Peyer's patch (tissue), 4 donors: ENCODE results near the gene EPG5. TPM values are rescaled to one million over a fixed set of nuclear protein-coding genes. Genes with fewer than 3 reads are reported as not detected.

Experiments
- DNase-seq, 3 donors: peaks; one replicate each; pipeline ENCODE4 v3.0.0-alpha.2; 2017 to 2019
- H3K27ac ChIP-seq, 4 donors: fragments of 200-600 bp; sonication (generic); one replicate each; pipeline ENCODE4 v1.5.1; 2016 to 2019
- H3K27me3 ChIP-seq, 2 donors: fragments of 200-600 bp; sonication (generic); one replicate each; pipeline ENCODE4 v1.5.1; 2019
- H3K36me3 ChIP-seq, 3 donors: fragments of 200-600 bp; sonication (generic); one replicate each; pipeline ENCODE4 v1.5.1; 2016 to 2019
- H3K4me1 ChIP-seq, 4 donors: fragments of 200-600 bp; sonication (generic); one replicate each; pipeline ENCODE4 v1.5.1; 2016 to 2019
- H3K4me3 ChIP-seq, 4 donors: fragments of 200-600 bp; sonication (generic); 1 replicate in 3 of 4; 2 replicates in 1 of 4; pipeline ENCODE4 v1.5.1; 2016 to 2019; ENCODE audit warnings: mild to moderate bottlenecking in 1 of 4
- H3K9me3 ChIP-seq, 4 donors: fragments of 200-600 bp; sonication (generic); one replicate each; pipeline ENCODE4 v1.5.1; 2016 to 2019; ENCODE audit warnings: mild to moderate bottlenecking in 1 of 4
- CTCF ChIP-seq, 6 experiments: fragments of 450-650 bp in 4 of 6; fragments of 200-600 bp in 2 of 6; sonication (generic) in 1 of 6; IDR thresholded peaks; one replicate each; pipeline ENCODE4 v1.5.1; 2017 to 2019; ENCODE audit warnings: antibody characterized with exemption in 6 of 6, mild to moderate bottlenecking in 3 of 6, moderate library complexity in 1 of 6
- POLR2A ChIP-seq, 2 donors: fragments of 450-650 bp; IDR thresholded peaks; one replicate each; pipeline ENCODE4 v1.5.1; 2017; ENCODE audit warnings: antibody characterized with exemption in 2 of 2, mild to moderate bottlenecking in 2 of 2, moderate library complexity in 2 of 2
- total RNA-seq, 4 donors: library from RNA; depleted of rRNA; stranded (reverse); fragments of >200 nt; gene quantifications; one replicate each; pipeline ENCODE4 v1.1.0, GENCODE V29; 2016

EPG5 gene
- total RNA-seq, 4 donors from 2014 or later = 27.7 to 61.1 (median 33.3) TPM

GRCh38 chr18:45841060-45841764, 125.9 kb downstream of the EPG5 start:
- H3K27me3 ChIP-seq = peaks cover 0 to 11% of the 10 kb centered on the region in 2 donors
- TF ChIP-seq CTCF (IDR thresholded peaks at IDR 0.05) = no peak
- TF ChIP-seq POLR2A (IDR thresholded peaks at IDR 0.05) = no peak

GRCh38 chr18:45839414-45840395, 127.4 kb downstream of the EPG5 start:
- Histone ChIP-seq H3K27ac (no peak overlapping the region), H3K4me3 (no peak overlapping the region), H3K27me3 (peaks cover 0 to 11% of the 10 kb centered on the region in 2 donors), H3K36me3 (no peaks in the 10 kb centered on the region), H3K4me1 (peaks cover 0 to 36% (median 4%) of the 10 kb centered on the region in 4 donors), H3K9me3 (no peaks in the 10 kb centered on the region)
- peak in 1 of 3 donors; percentile 52 for DNase-seq
- no peak for TF ChIP-seq POLR2A (IDR thresholded peaks at IDR 0.05)
- peak in 3 of 6 experiments; percentile 40 to 55 (median 54) for TF ChIP-seq CTCF (IDR thresholded peaks at IDR 0.05)

More at GRCh38 chr18:45841060-45841764, 125.9 kb downstream of the EPG5 start:
- Histone ChIP-seq H3K36me3 (no peaks in the 10 kb centered on the region), H3K4me3 (no peak overlapping the region), H3K9me3 (no peaks in the 10 kb centered on the region), H3K4me1 (peaks cover 0 to 29% (median 4%) of the 10 kb centered on the region in 4 donors), H3K27ac (no peak overlapping the region)
- DNase-seq = no peak

GRCh38 chr18:45838302-45839070, 128.6 kb downstream of the EPG5 start:
- no peak overlapping the region for H3K27ac ChIP-seq
- H3K27me3 ChIP-seq = peaks cover 0 to 11% of the 10 kb centered on the region in 2 donors
- peak overlapping the region in 2 of 4 donors; percentile 38 to 42 for H3K4me3 ChIP-seq
- peak in 1 of 3 donors; percentile 63 for DNase-seq
- no peaks in the 10 kb centered on the region for H3K9me3 ChIP-seq
- H3K36me3 ChIP-seq = no peaks in the 10 kb centered on the region
- peaks cover 0 to 36% (median 4%) of the 10 kb centered on the region in 4 donors for H3K4me1 ChIP-seq
- TF ChIP-seq POLR2A (IDR thresholded peaks at IDR 0.05) = no peak
- no peak for TF ChIP-seq CTCF (IDR thresholded peaks at IDR 0.05)

GRCh38 chr18:45837283-45838070, 129.7 kb downstream of the EPG5 start:
- Histone ChIP-seq H3K27ac (no peak overlapping the region), H3K4me1 (peaks cover 0 to 36% (median 4%) of the 10 kb centered on the region in 4 donors), H3K4me3 (peak overlapping the region; percentile 14 to 47 (median 34)), H3K36me3 (no peaks in the 10 kb centered on the region), H3K27me3 (peaks cover 0 to 11% of the 10 kb centered on the region in 2 donors), H3K9me3 (no peaks in the 10 kb centered on the region)
- TF ChIP-seq CTCF (IDR thresholded peaks at IDR 0.05) (peak in 3 of 6 experiments; percentile 32 to 46 (median 44)), POLR2A (IDR thresholded peaks at IDR 0.05) (no peak)
- DNase-seq = peak in 2 of 3 donors; percentile 70 to 84
